ACHN (cell line): Measurements from ENCODE around the gene TTLL4.
A peak's percentile ranks its signal among the peaks of the same experiment; 100 is the strongest.

Experiments
- DNase-seq: peaks from one replicate; pipeline ENCODE4 v3.0.0-alpha.2; 2015
- in situ Hi-C: cut with HindIII; loops from 2 replicates; pipeline ENCODE4 v1.10.0; 2017; ENCODE audit warnings: low sequenced_read_pairs, low pct_ligation_motif_present, low pct_unique_long_range_greater_than_20kb

Gene TTLL4

DNA sequence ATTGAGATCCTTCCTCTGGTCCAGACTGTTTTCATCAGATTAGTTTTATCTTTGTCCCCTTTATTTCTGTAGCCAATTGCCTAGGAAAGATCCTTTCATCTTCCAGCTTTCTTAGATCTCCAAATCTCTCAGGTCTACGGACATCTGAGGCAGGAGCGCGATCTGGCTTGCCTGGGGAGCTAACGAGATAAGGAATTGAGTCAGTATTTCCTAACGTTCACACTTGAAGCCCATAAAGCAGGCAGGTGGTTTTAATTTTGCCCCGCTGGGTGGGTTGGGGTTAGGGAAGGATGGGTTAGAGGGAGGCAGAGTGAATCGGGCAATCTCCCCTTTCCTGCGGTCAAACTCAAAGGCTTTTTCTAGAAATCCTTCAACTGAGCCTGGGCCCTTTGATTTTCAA lies 727 bp upstream of the TTLL4 start:
- no peak for DNase-seq
- in situ Hi-C loops = no loop called here

DNA sequence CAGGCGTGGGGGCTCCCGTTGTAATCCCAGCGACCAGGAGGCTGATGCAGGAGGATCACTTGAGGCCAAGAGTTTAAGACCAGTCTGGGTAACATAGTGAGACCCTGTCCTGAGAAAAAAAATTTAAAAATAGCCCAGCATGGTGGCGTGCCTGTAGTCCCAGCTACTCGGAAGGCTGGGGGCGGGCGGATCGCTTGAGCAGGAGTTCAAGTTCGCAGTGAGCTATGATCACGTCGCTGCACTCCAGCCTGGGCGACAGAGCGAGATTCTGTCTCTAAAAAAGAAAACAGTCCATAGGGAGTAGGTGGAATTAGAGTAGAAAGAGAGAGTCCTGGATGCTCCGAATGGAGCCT lies 325 bp upstream of the TTLL4 start:
- in situ Hi-C loops = no loop called here
- DNase-seq = no peak

DNA sequence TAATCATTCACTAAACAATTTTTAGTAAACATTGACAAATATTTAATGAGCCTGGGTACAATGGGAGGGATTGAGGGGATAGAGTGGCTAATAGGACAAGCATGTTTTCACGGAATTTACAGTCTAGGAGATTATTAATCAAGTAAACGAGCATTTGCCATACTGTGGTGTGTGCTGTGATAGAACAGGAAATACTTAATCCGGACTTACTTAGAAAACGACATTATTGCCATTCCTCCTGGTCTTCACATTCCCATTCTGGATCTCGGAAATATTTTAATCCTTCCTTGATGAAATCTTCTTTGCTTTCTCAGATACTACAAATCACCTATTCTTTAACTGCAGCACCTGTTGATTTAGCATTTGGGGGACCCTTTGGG lies 905 bp downstream of the TTLL4 start:
- peak; percentile 80 for DNase-seq
- in situ Hi-C loops = no loop called here

DNA sequence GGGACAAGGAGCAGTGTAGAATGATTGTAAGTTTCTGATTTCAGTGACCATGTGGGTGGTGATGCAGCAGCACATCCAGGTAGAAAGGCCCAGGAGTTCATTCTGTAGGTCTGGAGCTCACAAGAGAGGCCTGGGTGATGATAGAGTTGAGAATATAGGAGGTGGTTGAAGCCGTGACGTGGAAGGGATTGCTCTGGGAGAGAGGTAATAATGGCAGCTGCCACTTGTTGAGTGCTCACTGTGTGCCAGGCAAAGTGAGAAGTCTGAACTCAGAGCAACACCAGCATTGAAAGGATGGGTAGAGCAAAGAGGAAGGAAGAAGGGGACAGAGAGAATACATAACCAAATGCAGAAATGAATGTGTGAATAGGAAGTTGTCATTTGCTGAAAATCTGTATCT lies 3.3 kb downstream of the TTLL4 start:
- in situ Hi-C loops = no loop called here
- DNase-seq = no peak

DNA sequence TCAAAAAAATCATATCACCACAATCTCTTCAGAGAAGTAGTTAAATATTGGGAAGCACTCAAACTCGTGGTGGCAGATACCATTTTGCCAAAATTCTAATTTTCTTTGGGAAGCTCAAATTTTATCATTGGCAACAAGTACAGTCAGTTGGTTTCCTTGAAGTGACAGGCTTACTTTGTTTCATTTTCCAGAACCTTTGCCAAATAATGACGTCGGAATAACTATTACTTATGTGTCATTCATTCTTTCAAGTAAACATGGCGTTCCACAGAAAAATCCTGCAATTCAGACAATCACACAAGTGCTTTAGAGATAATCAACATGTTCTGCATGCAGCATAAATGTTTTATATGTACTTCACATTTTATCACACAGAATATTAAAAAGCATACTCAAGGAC lies 5.4 kb downstream of the TTLL4 start:
- no peak for DNase-seq
- in situ Hi-C loops = no loop called here

DNA sequence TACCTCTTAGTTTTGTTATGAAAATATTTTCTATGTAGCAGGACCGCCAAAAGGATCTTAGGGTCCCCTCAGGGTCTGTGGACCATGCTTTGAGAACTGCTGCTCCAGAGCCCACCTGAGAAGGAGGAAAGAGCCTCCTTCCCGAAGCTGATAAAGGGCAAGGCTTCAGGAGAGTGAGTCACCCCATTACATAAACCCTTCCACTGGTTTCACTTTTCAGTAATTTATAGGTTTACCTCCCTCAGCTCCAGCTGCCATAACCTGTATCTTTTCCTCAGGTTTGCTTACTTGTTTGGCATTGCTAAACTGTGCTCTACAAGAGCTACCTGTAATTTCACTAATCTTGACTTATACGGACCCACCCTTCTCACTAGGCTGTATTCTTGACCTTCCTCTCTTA lies 6.6 kb downstream of the TTLL4 start:
- DNase-seq = peak; percentile 55
- in situ Hi-C loops = no loop called here

DNA sequence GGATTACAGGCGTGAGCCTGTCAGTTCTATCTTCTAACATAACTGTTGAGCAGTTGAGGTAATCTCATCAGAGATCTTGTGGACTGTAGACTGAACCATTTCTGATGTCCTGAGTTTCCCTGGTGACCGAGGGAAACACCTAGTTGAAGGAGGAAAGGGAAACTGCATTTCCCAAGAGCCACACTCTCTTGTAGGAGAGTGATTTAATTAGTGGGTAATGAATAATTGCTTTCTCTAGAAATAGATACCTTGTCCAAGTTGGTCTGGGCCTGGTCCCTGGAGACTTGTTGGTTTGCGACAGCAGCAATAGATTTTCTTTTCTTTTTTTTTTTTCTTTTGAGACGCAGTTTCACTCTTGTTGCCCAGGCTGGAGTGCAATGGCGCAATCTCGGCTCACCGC lies 7.4 kb downstream of the TTLL4 start:
- in situ Hi-C loops = no loop called here
- DNase-seq = no peak

DNA sequence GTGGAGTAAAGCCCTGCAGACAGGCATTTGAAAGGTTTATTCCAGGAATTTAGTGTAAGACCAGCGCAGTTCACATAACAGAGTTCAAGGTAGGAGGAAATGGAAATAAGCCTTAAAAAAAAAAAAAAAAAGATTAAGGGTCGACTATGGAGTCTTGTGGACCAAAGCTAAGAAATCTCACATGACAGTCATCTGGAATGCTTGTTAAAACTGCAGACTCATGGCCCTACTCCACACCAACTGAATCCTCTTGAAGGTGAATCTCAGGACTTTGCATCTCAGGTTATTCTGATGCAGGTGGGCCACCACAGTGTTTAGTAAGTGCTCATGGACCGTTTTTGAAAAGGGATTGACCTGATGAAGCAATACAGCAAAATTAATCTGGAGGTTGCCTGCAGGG lies 8.8 kb downstream of the TTLL4 start:
- no peak for DNase-seq
- in situ Hi-C loops = no loop called here

DNA sequence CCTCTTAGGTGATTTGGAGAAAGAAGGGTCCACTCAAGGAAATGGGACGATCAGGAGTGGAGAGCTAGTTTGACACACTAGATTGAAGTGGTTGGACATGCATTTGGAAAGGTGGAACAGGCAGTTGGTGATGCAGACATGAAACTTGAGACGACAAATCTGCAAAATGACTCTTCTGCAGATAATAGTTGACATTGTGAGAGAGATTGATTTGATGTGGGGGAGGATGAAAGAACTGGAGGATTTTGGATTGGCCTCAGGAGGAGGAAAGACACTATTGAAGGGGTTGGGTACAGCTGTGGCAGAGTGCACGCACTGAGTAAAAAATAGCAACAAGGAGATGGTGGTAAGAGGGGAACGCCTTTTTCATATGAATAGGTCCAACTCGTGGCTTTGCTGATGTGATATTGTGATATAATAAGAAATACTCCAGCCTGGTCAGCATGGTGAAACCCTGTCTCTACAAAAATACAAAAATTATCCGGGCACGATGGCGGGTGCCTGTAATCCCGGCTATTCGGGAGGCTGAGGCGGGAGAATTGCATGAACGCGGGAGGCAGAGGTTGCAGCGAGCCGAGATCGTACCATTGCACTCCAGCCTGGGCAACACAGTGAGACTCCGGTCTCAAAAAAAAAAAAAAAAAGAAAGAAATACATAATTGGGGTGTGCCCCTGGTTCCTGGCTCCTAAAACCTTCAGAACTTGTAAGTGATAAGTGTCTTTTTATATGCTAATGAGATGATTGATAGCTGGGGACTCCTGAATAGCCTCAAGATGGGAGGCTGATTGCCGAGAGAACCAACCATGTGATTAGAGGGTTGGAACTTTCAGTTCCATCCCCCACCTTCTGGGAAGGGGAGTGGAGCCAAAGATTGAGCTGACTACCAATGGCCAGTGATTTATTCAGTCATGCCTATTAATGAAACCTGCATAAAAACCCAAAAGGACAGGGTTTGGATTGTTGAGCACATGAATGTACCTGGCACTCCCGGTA lies 9.7 kb downstream of the TTLL4 start:
- no peak for DNase-seq
- in situ Hi-C loops = no loop called here

DNA sequence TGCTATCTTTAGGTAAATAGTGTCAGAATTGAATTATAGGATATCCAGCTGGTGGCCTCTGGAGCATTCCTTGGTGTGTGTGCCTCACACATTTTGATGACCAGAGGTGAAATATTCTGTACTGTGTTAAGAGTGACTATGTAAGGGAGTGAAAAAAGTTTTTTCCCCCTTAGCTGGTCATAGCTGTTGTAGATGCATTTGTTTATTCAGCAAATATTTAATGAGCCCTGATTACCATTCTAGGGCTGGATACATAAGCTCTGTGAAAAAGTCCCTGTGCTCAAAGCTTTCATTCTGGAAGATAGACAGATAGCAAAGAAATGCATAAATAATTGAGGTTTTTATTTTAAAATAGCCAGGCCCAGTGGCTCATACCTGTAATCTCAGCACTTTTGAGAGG lies 10.9 kb downstream of the TTLL4 start:
- in situ Hi-C loops = no loop called here

DNA sequence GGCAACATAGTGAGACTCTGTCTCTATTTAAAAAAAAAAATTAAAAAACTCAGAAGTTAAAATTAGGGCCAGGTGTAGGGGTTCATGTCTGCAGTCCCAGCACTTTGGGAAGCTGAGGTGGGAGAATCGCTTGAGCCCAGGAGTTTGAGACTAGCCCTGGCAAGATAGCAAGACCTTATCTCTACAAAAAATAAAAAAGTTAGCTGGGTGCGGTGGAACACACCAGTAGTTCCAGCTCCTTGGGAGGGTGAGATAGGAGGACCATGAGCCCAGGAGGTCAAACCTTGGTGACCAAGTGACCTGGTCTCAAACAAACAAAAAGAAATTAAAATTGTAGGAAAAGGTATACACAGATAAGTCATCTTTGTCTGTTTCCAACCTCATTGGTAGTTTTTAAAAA lies 11.3 kb downstream of the TTLL4 start:
- DNase-seq = no peak
- in situ Hi-C loops = no loop called here

More for the DNA sequence above, 10.9 kb downstream of the TTLL4 start:
- no peak for DNase-seq

DNA sequence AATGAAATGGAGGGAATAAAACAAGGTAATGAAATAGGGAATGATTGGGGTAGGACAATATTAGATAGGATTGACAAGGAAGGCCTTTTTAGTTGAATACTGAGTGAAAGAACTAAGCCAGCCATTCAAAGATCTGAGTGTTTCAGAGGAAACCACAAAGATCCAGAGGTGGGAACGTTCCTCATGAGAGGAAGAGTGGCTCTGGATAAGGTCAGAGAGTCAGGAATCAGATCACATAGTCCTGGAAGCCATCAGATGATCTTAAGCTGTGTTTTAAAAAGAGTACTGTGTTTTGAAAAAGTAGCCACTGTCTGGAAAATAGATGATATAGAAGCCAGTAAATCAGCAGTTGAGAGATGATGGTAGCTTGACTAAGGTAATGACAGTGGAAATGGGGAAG lies 11.8 kb downstream of the TTLL4 start:
- in situ Hi-C loops = no loop called here
- no peak for DNase-seq

DNA sequence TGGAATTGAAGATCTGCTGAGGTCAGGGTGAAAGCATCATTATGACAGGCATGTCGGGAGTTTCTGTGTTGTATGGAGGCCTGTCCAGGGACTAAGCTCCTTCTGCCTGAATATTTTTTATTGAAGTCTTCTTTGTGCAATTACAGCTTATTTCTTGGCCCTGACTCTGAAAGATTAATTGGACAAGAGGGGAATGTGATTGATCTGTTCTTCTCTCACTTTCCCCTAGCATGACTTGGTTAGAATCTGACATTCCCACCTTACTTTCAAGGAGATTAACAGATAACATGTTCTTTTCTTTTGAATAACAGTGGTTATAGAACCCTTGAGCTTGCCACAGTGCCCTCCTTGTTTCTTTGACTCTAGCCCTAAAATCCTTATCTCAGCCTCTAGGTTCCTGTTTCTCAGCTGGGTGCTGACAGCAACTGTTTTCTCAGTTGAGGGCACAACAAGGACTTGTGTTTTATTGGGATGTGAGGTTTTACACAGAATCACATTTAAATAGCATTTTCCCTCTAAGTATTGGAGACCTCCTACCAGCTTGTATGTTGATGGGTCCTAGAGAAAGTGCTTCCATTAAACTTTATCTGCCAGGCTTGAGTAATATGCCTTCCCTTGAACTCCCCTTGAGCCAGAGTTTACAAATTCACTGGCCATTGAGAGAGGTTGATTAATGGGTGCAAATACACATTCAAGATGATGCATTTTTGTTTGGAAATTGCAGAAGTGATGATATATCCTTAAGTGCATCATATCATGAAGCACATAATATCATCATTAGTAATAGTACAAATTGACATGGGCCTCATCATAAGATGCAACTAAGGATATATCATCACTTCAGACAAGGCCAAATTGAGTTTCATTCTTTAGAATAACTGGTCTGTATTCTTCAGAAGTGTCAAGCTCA lies 12.5 kb downstream of the TTLL4 start:
- in situ Hi-C loops = no loop called here
- DNase-seq = no peak

DNA sequence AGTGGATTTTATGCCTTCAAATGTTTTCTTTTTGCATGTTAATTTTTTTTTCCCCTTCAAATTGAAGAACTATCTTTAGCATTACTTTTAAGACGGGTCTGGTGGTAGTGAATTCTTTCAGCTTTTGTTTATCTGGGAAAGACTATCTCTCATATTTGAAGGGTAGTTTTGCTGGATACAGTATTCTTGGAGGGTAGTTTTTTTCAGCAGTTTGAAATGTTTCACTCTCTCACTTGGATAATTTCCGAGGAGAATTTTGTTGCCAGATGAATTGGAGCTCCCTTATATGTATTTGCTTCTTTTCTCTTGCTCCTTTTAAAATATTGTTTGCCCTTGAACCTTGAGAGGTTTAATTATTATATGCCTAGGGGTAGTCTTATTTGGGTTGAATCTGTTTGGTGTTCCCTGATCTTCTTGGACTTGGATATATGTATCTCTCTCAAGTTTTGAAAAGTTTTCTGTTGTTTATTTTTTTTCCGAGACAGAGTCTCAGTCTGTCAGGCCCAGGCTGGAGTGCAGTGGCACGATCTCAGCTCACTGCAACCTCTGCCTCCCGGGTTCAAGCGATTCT lies 15.5 kb downstream of the TTLL4 start:
- in situ Hi-C loops = no loop called here
- no peak for DNase-seq

DNA sequence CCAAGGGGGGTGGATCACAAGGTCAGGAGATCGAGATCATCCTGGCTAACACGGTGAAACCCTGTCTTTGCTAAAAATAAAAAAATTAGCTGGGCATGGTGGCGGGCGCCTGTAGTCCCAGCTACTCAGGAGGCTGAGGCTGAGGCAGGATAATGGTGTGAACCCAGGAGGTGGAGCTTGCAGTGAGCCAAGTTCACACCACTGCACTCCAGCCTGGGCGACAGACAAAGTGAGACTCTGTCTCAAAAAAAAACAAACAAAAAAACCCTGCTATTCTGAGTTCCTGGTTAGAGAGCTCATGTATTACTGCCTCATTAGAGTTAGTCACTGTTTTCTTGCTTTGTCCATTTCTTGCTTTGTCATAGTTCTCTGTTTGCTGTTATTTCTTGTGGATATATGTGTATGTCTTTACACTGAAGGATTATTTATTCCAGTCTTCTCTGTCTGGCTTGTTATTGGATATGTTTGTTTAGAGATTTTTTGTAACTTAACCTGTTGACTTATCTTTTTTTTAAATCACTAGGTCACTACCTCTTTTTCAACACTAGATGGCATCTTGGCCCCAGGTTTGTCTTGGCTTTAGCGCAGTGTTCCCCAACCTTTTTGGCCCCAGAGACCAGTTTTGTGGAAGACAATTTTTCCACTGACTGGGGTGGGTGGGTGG lies 17.0 kb downstream of the TTLL4 start:
- in situ Hi-C loops = no loop called here
- peak; percentile 49 for DNase-seq

DNA sequence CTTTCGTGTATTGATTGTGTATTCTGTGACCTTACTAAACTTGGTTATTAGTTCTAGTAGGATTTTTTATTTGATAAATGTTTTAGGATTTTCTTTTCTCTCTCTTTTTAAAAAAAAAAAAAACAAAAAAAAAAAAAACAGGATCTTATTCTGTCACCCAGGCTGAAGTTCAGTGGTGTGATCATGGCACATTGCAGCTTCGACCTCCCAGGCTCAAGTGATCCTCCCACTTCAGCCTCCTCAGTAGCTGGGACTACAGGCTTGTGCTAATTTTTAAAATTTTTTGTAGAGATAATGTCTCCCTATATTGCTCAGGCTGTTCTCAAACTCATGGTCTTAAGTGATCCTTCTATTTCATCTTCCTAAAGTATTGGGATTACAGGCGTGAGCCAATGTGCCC lies 19.0 kb downstream of the TTLL4 start:
- DNase-seq = no peak
- in situ Hi-C loops = no loop called here

DNA sequence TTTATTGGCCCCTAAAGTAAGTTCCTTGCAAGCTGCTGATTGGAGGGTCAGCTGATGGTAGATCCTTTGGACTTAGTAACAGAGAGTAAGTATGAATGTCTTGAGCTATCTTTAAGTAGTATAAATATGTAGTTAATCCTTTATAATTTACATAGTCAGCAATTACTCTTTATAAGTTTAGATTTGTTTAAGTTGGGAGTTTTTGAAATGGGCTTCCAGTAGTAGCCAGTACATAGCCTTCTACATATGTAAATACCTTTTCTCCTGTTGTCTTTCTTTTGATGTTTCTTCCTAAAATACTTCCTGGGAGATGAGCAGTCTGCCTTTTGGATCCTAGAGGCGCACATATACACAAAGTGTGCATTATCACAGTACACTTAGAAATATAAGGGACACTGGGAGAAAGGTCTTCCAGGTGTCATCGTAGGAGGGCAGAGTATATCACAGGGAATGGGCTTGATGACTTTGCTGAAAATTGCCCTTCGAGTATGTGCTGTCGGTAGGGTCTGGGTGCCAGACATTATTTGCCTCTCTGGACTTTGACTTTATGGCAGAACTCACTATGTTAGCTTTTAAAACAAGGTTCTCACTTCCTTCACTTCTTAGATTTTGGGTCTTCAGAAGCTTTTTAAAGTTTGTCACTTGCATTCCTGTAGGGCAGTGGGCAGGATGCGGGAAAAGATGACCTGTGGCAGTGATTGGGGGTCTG lies 21.6 kb downstream of the TTLL4 start:
- no peak for DNase-seq
- in situ Hi-C loops = no loop called here

DNA sequence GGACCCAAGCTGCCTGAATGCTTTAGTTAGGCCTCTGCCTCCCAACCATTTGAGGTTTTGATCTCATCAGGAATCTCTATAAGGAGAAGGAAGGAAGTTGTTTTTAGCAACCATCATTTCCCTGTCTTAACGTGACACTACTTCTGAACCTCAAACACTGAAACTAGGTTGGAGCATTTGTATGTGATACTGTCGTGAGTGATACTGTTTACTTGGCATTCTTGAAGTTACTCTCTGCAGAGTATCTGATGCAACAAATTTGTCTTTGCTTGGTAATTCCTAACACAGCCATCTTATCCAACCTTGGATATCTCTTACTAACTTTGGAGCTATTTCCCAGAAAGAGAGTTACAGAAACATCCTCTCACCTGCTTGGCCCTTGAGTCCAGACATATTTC lies 22.1 kb downstream of the TTLL4 start:
- in situ Hi-C loops = no loop called here
- no peak for DNase-seq
